Fibroblast of skin of back (primary cell): ENCODE data around the gene GABRR3. TPM values are rescaled to one million over a fixed set of nuclear protein-coding genes. Genes with fewer than 3 reads are reported as not detected.
A peak's percentile ranks its signal among the peaks of the same experiment; 100 is the strongest.

Source experiments
- DNase-seq: peaks from one replicate; pipeline ENCODE4 v3.0.0-alpha.2; 2013
- polyA plus RNA-seq, 2 experiments: library from polyadenylated mRNA; unstranded; fragments of 120-200 nt; gene quantifications; one replicate each; pipeline ENCODE4 v1.2.1, GENCODE V29; 2013; ENCODE audit not compliant: insufficient read length in 2 of 2

The GABRR3 gene
- not detected for polyA plus RNA-seq (2013, experiment 1 of 2; ENCODE audit: insufficient read length)
- not detected for polyA plus RNA-seq (2013, experiment 2 of 2; ENCODE audit: insufficient read length)

DNA sequence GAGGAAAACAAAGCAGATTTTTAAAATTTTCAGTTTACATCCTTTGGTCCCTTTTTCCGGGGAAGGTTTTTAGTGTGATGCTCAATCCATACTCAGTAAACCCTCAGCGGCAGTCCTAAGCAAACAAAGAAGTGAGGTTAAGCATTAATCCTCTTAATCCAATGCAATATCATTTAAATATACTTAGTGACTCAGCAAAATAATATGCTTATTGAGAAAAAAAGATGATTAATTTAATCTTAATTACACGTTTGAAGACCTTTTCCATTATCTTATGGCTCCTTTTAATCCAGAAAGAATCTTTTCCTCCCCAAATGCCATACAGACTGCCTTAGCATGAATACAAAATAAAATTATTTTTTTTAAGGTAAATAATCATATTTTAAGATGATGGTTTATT is at the start of gene GABRR3:
TSS of gene GABRR3 (minus strand) at position 108 of the 400 bp plus-strand sequence. CDS start 328 bp downstream, outside the sequence.
- DNase-seq = no peak

DNA sequence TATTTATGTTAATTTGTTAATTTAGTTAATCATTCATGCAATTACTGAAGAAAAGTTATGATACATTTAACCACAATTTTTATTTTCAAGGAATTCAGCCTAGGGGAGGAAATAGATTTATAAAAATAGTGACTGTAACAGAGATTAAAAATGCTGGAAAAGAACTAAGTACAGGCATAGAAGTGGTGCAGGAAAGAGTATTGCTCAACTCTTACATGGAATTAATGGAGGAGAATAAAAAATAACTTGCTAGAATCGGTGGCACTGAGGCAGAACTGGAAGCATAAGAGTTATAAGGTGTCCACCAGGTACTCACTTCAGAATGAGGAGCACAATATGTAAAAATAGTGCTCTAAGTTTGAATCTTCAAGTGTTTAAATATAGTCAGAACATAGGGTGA is 38.4 kb upstream of the GABRR3 start:
- no peak for DNase-seq

DNA sequence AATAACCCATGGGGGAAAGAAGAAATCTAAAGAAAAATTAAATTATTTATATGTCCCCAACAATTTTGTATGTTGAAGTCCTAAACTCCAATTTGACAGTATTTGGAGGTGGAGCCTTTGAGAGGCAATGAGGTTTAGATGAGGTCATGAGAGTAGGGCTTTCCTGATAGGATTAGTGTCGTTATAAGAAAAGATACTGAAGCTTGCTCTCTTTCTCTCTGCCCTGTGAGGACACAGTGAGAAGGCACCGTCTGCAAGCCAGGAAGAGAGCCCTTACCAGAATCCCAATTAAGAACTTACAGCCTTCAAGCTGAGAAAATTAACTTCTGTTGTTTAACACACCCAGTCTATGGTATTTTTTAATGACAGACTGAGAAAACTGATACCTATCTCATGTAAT is 35.7 kb upstream of the GABRR3 start:
- no peak for DNase-seq

DNA sequence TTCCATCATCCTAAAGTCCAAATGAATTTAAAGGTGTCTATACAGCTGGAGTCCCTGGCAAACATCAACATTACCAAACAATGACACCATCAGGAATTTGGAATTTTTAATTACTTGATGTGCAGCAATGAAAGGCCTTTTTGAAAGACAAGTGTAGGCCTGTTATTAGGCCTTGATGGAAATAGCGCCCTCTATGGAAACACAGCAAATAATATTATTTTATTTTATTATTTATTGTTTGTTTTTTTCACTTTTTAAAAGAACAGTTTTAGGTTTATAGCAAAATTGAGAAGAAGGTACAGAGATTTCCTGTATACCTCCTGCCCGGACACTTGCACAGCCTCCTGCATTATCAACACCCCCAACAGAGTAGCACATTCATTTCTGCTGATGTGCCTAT is 33.7 kb upstream of the GABRR3 start:
- DNase-seq = no peak

DNA sequence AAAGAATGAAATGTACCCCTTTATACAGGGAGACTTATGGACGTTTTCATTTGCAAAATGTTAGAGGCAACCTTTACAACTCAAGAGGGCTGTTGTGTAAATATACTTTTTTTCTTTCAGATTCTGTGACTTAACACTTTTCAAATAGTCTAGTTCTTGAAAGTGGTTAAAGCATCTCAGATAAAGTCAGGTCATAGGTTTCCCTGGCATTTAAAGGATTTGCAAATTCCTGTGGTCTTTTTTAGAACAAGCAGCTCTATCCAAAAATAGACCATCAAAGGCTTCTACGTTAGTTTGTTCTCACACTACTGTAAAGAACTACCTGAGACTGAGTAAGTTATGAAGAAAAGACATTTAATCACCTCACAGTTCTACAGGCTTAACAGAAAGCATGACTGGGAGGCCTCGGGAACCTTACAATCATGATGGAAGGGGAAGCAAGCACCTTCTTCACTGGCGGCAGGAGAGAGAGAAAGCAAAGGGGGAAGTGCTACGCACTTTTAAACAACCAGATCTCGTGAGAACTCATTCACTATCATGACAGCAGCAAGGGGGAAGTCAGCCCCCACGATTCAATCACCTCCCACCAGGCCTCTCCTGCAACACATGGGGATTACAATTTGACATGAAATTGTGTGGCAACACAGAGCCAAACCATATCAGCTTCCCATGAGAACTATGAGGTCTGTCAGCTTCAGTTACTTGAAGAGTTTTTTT is 23.3 kb upstream of the GABRR3 start:
- DNase-seq = no peak

- no peak for DNase-seq
These were observed 22.5 kb upstream of the GABRR3 start for GRCh38 chr3:98057631-98058030.

- DNase-seq = no peak
These were observed 20.9 kb upstream of the GABRR3 start for GRCh38 chr3:98056035-98056434.

DNA sequence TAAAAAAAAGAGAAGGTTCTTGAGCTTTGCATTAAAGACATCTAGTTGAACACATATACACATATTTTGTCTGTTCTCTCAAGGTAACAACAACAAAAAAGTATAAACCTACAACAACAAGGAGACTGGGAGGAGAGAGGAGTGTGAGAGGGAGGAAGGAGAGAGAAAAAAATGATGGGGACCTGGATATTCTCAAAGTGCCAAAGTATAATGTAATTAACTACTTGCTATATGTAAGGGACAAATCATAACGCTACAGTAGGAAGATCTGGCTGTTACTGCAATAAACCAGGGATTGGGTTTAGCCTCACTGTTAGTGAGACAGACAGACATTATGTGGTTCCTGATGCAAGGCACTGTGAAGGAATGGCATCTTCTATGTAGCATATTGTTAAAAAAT is 14.2 kb upstream of the GABRR3 start:
- DNase-seq = no peak

- DNase-seq = no peak
These were observed 13.5 kb upstream of the GABRR3 start for GRCh38 chr3:98048586-98048985.

DNA sequence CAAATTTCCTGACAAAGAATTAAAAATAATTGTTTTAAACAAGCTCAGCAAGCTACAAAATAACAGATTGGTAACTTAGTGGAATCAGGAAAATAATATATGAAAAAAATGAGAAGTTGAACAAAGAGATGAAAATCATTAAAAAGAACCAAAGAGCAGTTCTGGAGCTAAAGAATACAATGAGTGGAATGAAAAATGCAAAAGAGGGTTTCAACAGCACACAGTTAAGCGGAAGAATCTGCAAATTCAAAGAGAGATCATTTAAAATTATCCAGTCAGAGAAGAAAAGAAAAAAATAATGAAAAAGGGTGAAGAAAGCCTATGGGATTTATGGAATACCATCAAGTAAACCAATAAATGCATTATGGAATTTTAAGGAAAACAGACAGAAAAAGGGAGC is 6.2 kb upstream of the GABRR3 start:
- DNase-seq = no peak

DNA sequence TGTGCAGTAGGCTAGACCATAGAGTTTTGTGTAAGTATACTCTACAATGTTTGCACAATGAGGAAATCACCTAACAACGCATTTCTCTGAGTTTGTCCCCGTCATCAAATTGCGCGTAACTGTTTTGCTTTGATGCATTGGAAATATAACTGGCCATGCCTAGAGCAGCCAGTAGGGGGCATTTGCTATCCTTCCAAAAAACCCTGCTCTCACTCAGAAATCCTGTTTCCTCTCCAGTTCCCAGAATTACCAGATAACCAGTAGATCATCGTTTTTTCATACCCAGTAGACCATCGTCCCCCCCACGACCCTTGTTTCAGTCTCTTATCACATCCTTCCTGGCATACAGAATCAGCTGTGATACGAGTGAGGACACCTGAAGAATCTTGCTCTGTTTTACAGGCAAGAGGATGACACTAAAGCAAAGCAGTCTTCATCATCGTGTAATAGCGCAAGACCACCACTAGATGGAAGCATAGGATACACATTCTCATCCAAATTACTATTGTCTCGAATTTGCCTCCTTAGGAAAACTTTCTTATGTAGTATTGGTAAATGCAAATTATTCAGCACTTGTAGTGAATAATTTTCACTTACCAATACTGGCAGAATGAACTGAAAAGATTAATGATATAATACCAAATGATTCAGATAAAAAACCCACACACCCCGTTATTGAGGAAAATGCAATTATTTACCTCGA is 4.4 kb upstream of the GABRR3 start:
- DNase-seq = peak; percentile 80

GRCh38 chr3:98038876-98039275 is 3.8 kb upstream of the GABRR3 start:
- no peak for DNase-seq

DNA sequence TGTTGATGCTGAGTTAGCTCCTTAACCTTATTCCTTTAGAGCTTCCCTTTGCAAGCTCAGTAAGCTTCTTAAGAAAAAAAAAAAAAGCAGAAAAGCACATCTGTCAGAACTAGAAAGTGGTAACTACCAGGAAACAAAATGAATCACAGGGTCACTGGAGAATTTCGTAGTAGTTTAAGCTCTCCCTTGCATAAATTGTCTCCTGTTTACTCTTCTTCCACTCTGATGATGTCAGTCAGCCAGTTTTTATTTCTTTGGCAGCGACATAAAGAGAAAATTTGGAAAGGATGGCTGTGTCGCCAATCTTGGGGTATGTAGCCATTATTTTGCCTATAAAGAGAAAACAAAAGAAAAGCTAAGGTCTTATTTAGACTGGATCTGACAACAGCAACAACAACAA is 3.2 kb upstream of the GABRR3 start:
- DNase-seq = no peak

GRCh38 chr3:98034486-98034885 is 629 bp downstream of the GABRR3 start:
- DNase-seq = no peak

DNA sequence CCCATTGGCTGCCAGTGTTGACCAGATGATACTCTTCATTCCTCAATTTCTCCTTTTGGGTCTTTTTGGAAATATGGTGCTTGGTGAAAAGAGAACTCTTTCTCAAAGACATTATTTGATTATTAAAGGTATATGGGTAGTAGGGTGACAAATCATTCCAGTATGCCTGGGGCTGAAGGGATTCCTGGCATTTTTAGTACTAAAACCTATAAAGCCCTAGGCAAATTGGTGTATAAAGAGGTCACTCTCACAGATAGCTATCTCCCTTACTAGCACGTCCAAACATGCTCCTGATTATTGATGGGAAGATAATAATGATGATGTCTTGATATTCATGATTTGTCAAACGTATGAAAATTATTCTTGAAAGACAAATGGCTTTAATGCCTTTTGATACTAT is 1.1 kb downstream of the GABRR3 start:
- DNase-seq = no peak

DNA sequence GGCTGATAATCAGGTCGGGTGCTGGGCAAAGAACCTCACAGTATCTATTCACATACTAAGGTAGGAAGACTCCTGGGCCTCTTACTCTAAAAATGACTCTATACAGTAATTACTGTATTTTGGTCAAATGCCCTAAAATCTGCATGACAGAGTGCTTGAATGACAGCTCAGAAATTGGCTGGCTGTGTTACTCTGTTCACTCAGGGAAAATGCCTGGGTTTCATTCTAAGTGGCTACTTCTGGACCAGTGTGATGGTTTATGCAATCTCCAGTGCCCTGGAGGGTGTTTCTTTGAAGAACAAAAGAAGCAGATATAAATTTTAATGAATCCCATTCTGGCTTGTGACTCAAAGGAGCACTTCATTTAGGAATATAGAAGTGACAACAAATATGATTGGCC is 2.2 kb downstream of the GABRR3 start:
- no peak for DNase-seq

DNA sequence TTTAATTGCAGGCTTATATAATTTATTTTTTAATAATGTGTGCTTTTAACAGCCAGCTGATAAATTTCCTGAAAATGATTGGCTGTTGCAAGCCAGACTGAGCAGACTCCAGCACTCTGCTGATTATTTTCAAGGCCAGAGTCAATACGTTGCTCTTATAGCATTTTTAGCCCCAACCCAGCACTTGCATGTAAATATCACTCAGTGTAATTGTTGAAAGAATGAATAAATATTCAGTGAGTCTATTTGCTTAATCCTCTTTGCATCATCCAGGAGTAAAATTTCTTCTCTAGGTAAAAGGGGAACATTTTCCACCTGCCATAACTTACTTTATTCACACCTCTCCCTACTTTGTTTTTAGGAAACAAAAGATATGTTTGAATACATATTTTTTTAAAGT is 2.9 kb downstream of the GABRR3 start:
- DNase-seq = no peak

- DNase-seq = no peak
These were observed 6.0 kb downstream of the GABRR3 start for GRCh38 chr3:98029083-98029482.

DNA sequence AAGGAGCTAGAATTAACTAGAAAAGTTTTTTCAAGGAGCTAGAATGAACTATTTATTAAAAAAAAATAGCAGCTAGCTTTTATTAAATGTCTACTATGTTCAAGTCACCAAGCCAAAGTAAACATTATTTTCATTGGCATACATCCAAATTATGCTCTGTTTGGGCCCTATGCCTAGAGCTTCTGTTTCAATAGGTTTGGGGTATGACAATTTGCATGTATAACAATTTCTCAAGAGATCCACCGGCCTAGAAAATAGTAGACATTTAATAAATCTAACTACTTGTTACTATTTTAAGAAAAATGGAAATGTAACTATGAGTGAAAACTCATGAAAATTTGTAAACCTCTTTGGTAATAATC is 8.0 kb downstream of the GABRR3 start:
- peak; percentile 2 for DNase-seq

GRCh38 chr3:98026425-98027084 is 8.6 kb downstream of the GABRR3 start:
- no peak for DNase-seq

- DNase-seq = no peak
These were observed 9.6 kb downstream of the GABRR3 start for GRCh38 chr3:98025392-98025945.

DNA sequence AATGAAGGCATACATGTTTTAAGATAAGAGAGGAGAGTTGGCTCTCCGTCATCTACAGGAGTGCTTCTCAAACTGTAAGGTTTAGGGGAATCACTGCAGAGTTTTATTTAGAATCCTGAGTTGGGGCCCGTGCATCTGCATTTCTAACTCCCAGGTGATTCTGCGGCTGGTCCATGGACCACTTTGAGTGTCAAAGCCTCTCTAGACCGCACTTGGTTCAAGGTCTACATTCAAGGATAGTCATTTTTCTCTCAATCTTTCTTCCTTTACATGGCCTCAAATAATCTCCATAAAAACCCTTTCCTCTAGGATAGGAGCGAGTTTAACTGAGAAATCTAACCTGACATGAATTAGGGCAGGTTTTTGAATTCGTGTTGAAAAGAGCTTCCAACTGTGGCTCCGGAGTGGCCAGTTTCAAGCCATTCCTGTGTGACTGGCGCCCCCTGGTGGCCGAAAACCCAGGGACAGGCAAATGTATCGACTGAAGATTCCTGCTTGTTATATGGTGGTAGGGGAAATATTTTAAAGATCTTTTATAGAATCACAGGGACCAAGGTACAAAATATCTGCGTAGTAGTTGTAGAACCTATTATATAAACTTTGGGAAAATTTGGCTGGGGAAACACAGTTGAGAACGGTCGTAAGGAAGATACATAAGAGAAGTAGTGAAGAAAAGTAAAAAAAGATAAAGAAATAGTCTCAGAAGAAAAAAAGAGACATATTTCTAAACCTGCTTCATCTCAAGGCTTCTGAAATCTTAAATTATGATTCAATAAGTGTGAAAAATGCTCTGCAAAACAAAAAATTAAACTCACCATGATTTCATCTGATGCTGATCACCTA is 11.9 kb downstream of the GABRR3 start:
- peak; percentile 66 for DNase-seq
